HEK293 (cell line): Measurements from ENCODE around the gene ZNF365.
"Not testable (repeated sequence)": the region's sequence is repeated elsewhere in the genome, so short reads cannot be mapped to it uniquely, and the experiment has no call there.

ENCODE experiments used
- CTCF ChIA-PET: fragments of 350-600 bp; formaldehyde crosslinking; extraction: SDS; loops from one replicate; lab custom pipeline; 2021; ENCODE audit warnings: antibody characterized with exemption; lab: Yijun Ruan, JAX
- POLR2A ChIA-PET: fragments of 300-600 bp; formaldehyde crosslinking; extraction: SDS; loops from one replicate; lab custom pipeline; 2020; ENCODE audit warnings: antibody characterized with exemption, inconsistent platforms; lab: Yijun Ruan, JAX
- H3K27ac ChIP-seq: fragments of 200-500 bp; sonication (Bioruptor generic); 2 replicates; pipeline ENCODE4 v1.5.1; 2014; ENCODE audit warnings: low read depth, low read length, control low read depth, inconsistent platforms; ENCODE audit errors: extremely low read depth
- H3K36me3 ChIP-seq, 2 experiments: fragments of 200-500 bp in 1 of 2; sonication (Bioruptor generic) in 1 of 2; 1 replicate in 1 of 2; 2 replicates in 1 of 2; pipeline ENCODE4 v1.5.1; 2014 to 2017; ENCODE audit warnings: inconsistent platforms in 2 of 2, low read length in 2 of 2; ENCODE audit not compliant: control insufficient read depth in 2 of 2, insufficient read depth in 1 of 2
- H3K4me1 ChIP-seq: fragments of 200-500 bp; sonication (Bioruptor generic); 2 replicates; pipeline ENCODE4 v1.5.1; 2014; ENCODE audit warnings: mild to moderate bottlenecking, low read length, inconsistent platforms; ENCODE audit not compliant: control insufficient read depth, insufficient read depth
- H3K4me3 ChIP-seq: 2 replicates; pipeline ENCODE4 v1.5.1; 2011; ENCODE audit warnings: low read depth, mild to moderate bottlenecking, control low read depth, low read length, moderate library complexity
- H3K9me3 ChIP-seq: fragments of 200-500 bp; sonication (Bioruptor generic); 2 replicates; pipeline ENCODE4 v1.5.1; 2014; ENCODE audit warnings: low read depth, low read length, inconsistent platforms; ENCODE audit not compliant: control insufficient read depth, insufficient read depth
- BCL11A ChIP-seq: fragments of 450-650 bp; formaldehyde crosslinking; IDR thresholded peaks from 2 replicates; pipeline ENCODE4 v1.5.1; 2016; ENCODE audit warnings: low read depth, missing biosample characterization, missing genetic modification characterization
- GLI2 ChIP-seq: fragments of 450-650 bp; formaldehyde crosslinking; IDR thresholded peaks from 2 replicates; pipeline ENCODE4; 2017; ENCODE audit warnings: missing biosample characterization, missing genetic modification characterization, low read depth, borderline replicate concordance
- HOXC10 ChIP-seq: sonication (generic); formaldehyde crosslinking; IDR thresholded peaks from 2 replicates; pipeline ENCODE4 v1.8.1; 2023; ENCODE audit warnings: mild to moderate bottlenecking, missing genetic modification reagents
- KLF17 ChIP-seq: fragments of 450-650 bp; formaldehyde crosslinking; IDR thresholded peaks from 2 replicates; pipeline ENCODE4 v1.5.1; 2016; ENCODE audit warnings: missing biosample characterization, missing genetic modification characterization
- KLF9 ChIP-seq: fragments of 450-650 bp; formaldehyde crosslinking; IDR thresholded peaks from 2 replicates; pipeline ENCODE4 v1.5.1; 2016; ENCODE audit warnings: missing biosample characterization, missing genetic modification characterization, low read depth
- ZBTB48 ChIP-seq: fragments of 450-650 bp; formaldehyde crosslinking; IDR thresholded peaks from 2 replicates; pipeline ENCODE4 v1.5.1; 2016; ENCODE audit warnings: missing biosample characterization, missing genetic modification characterization
- ZFP69B ChIP-seq: fragments of 450-650 bp; formaldehyde crosslinking; IDR thresholded peaks from 2 replicates; pipeline ENCODE4 v1.5.1; 2016; ENCODE audit warnings: missing biosample characterization, missing genetic modification characterization
- ZIC2 ChIP-seq: fragments of 450-650 bp; formaldehyde crosslinking; IDR thresholded peaks from 2 replicates; pipeline ENCODE4 v1.5.1; 2016; ENCODE audit warnings: missing biosample characterization, missing genetic modification characterization
- ZNF112 ChIP-seq: fragments of 450-650 bp; formaldehyde crosslinking; IDR thresholded peaks from 2 replicates; pipeline ENCODE4 v1.5.0; 2017; ENCODE audit warnings: missing biosample characterization, missing genetic modification characterization
- ZNF133 ChIP-seq: fragments of 450-650 bp; formaldehyde crosslinking; IDR thresholded peaks from 2 replicates; pipeline ENCODE4 v1.5.1; 2016; ENCODE audit warnings: missing biosample characterization, missing genetic modification characterization
- ZNF138 ChIP-seq: fragments of 450-650 bp; formaldehyde crosslinking; IDR thresholded peaks from 2 replicates; pipeline ENCODE4 v1.5.1; 2016; ENCODE audit warnings: missing biosample characterization, missing genetic modification characterization, borderline replicate concordance
- ZNF146 ChIP-seq: fragments of 450-650 bp; formaldehyde crosslinking; IDR thresholded peaks from 2 replicates; pipeline ENCODE4 v1.5.1; 2016; ENCODE audit warnings: missing biosample characterization, missing genetic modification characterization
- ZNF19 ChIP-seq: fragments of 450-650 bp; formaldehyde crosslinking; IDR thresholded peaks from 2 replicates; pipeline ENCODE4; 2016; ENCODE audit warnings: missing biosample characterization, missing genetic modification characterization, low read depth
- ZNF202 ChIP-seq: fragments of 450-650 bp; formaldehyde crosslinking; IDR thresholded peaks from 2 replicates; pipeline ENCODE4 v1.5.1; 2016; ENCODE audit warnings: missing biosample characterization, missing genetic modification characterization, borderline replicate concordance
- ZNF302 ChIP-seq: fragments of 450-650 bp; formaldehyde crosslinking; IDR thresholded peaks from 2 replicates; pipeline ENCODE4 v1.5.1; 2016; ENCODE audit warnings: missing biosample characterization, missing genetic modification characterization, low read depth
- ZNF426 ChIP-seq: fragments of 450-650 bp; formaldehyde crosslinking; IDR thresholded peaks from 2 replicates; pipeline ENCODE4 v1.5.1; 2017; ENCODE audit warnings: missing biosample characterization, missing genetic modification characterization, mild to moderate bottlenecking, inconsistent platforms, moderate library complexity
- ZNF433 ChIP-seq: fragments of 450-650 bp; formaldehyde crosslinking; IDR thresholded peaks from 2 replicates; pipeline ENCODE4 v1.5.1; 2016; ENCODE audit warnings: missing biosample characterization, missing genetic modification characterization, low read depth
- ZNF501 ChIP-seq: fragments of 450-650 bp; formaldehyde crosslinking; IDR thresholded peaks from 2 replicates; pipeline ENCODE4 v1.5.1; 2016; ENCODE audit warnings: missing biosample characterization, missing genetic modification characterization
- ZNF610 ChIP-seq: fragments of 450-650 bp; formaldehyde crosslinking; IDR thresholded peaks from 2 replicates; pipeline ENCODE4 v1.5.1; 2016; ENCODE audit warnings: missing biosample characterization, missing genetic modification characterization, borderline replicate concordance
- ZNF626 ChIP-seq: fragments of 450-650 bp; sonication (Bioruptor Pico); formaldehyde crosslinking; IDR thresholded peaks from 2 replicates; pipeline ENCODE4 v1.5.1; 2018; ENCODE audit warnings: missing biosample characterization, missing genetic modification characterization, inconsistent platforms
- ZNF629 ChIP-seq: fragments of 450-650 bp; formaldehyde crosslinking; IDR thresholded peaks from 2 replicates; pipeline ENCODE4 v1.5.1; 2017; ENCODE audit warnings: missing biosample characterization, missing genetic modification characterization

ZNF365 gene

GRCh38 chr10:62399211-62399610, 25.0 kb downstream of the ZNF365 start (continued):
- TF ChIP-seq ZNF610 (tag by site-specific recombination) = no peak
- TF ChIP-seq ZNF112 = no peak
- TF ChIP-seq HOXC10 (CRISPR knock-in tag) = no peak

GRCh38 chr10:62402508-62402907, 28.3 kb downstream of the ZNF365 start:
- H3K27ac ChIP-seq = no peak overlapping the region
- H3K4me1 ChIP-seq = no peaks in the 10 kb centered on the region
- H3K36me3 ChIP-seq = no peaks in the 10 kb centered on the region
- H3K4me3 ChIP-seq = no peak overlapping the region
- H3K9me3 ChIP-seq = no peaks in the 10 kb centered on the region
- TF ChIP-seq ZFP69B (tag by site-specific recombination) (no peak), ZNF202 (no peak), ZNF19 (tag by site-specific recombination) (no peak), BCL11A (no peak), ZNF302 (tag by site-specific recombination) (no peak), ZNF626 (tag by site-specific recombination) (no peak), ZNF426 (tag by site-specific recombination) (no peak), ZNF501 (no peak), ZNF138 (tag by site-specific recombination) (no peak), ZNF629 (no peak), ZBTB48 (tag by site-specific recombination) (no peak), ZIC2 (tag by site-specific recombination) (no peak), ZNF433 (no peak), ZNF133 (tag by site-specific recombination) (no peak), KLF9 (tag by site-specific recombination) (no peak), GLI2 (no peak)
- ChIA-PET CTCF (no interaction called here), POLR2A (no interaction called here)

GRCh38 chr10:62410528-62410927, 36.4 kb downstream of the ZNF365 start:
- POLR2A ChIA-PET, H3K4me1 ChIP-seq, H3K9me3 ChIP-seq, H3K27ac ChIP-seq, H3K36me3 ChIP-seq: not testable (repeated sequence)
- CTCF ChIA-PET = interaction anchor here (0.6 to 0.7 kb wide), 3 partner anchors 13 to 29 kb away, joined by 3 read pairs; no protein-coding TSS in a partner anchor
- peak; percentile 63 for TF ChIP-seq ZNF146 (tag by site-specific recombination)
- TF ChIP-seq, all 188 proteins: peak for 1; not testable (repeated sequence) for 187
- not testable (repeated sequence) for H3K4me3 ChIP-seq

- H3K36me3 ChIP-seq, H3K4me1 ChIP-seq, H3K4me3 ChIP-seq, H3K27ac ChIP-seq, POLR2A ChIA-PET, H3K9me3 ChIP-seq: not testable (repeated sequence)
- CTCF ChIA-PET = interaction anchor here (0.6 kb wide), 1 partner anchor 29 kb away, joined by 3 read pairs; no protein-coding TSS in a partner anchor
Measured at GRCh38 chr10:62410934-62411333, 36.8 kb downstream of the ZNF365 start.

GRCh38 chr10:62413048-62413447, 38.9 kb downstream of the ZNF365 start:
- H3K36me3 ChIP-seq = no peaks in the 10 kb centered on the region
- ChIA-PET POLR2A (no interaction called here), CTCF (no interaction called here)
- no peak overlapping the region for H3K4me3 ChIP-seq
- H3K9me3 ChIP-seq = no peaks in the 10 kb centered on the region
- no peak overlapping the region for H3K27ac ChIP-seq
- TF ChIP-seq KLF17 (tag by site-specific recombination) (no peak), ZNF610 (tag by site-specific recombination) (no peak)
- H3K4me1 ChIP-seq = no peaks in the 10 kb centered on the region
